CD4-positive, alpha-beta T cell treated with Interleukin-4 for 1 hour (primary cell): ENCODE data around the gene PHF10.

Source experiments
- DNase-seq, 2 donors: peaks; one replicate each; pipeline ENCODE4 v3.0.0-alpha.2; 2020 to 2022

Gene PHF10

DNA sequence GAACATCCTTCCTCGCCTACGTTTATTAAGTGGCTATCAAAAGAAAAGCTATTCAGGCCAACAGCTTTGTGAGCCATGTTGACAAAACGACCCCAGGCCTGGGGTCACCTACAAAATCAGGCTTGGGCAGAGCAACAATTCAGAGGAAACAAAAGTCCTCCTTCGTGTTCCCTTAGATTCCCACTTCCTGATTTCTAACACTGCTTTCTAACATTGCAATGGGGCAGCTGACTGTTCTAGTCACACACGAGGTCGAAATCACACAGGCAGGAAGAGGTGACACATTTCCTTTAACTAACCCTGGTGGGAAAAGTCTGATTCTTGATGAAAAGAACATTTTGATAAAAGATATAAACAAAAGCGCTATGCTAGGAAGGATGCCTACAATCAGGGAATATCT is 54.4 kb downstream of the PHF10 start:
- no peak for DNase-seq

DNA sequence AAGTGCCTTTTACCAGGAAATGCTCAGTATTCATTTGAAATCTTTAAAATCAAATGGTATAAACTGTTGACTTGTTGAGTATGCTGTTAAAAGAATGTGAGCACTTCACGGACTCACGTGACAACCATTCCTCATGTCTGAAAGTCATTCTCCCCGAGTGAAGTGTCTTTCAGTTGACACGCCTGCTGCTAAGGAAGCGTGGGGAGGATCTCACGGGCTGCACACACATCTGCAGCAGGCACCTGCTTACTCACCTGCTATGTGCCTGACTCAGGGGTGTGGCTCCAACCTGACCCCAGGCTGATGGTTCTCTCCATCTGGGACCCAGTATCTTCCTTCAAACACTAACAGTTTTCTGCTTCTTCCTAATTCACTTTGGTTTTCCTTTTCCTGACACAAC is 55.2 kb downstream of the PHF10 start:
- no peak for DNase-seq

DNA sequence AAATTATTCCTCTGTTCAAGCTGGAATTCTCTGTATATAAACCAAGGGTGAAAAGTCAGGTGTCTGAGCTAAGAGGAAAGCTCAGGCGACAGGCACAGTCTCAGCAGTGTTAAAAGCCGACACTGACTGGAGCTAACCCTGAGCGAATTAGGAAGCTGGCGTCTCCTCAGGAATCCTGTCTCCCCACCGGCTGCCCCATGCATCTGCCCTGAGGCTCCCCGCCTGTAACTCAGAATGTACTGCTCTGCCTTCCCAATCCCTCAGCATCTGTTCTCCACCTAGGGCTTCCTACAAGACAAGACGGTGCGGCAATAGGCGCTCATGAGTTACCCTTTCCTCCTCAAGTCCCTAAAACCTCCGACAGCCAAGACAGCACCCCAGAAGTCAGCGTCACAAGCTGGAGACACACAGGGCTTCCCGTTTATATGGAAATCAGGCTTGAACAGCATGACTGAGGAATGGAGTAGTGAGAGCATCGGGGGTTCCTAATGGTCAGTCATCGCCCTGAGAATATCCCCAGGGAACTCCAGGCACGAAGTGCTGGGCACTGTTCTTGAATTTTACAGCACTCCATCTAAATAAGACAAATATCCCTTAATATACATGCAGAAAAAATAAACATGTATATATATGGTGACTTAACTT is 56.0 kb downstream of the PHF10 start:
- DNase-seq, result no peak

DNA sequence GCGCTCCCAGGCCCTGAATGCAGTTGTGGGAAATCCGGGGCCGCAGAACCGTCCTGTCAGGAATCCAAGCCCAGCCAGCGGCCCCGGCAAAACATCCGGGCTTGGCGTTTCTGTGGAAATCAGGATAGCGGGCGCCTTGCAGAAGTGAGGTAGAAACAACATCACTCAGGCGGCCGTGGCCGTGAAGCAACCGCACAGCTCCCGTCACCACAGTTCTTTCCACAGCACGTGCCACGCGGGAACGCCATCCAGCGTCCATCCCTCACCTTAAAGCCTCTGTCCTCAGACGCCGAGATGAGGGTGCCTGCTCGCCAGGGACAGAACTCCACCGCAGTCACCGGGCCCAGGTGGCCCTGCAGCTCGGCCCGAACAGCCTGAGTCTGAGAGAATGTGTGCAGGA is 56.6 kb downstream of the PHF10 start:
- DNase-seq, result no peak

DNA sequence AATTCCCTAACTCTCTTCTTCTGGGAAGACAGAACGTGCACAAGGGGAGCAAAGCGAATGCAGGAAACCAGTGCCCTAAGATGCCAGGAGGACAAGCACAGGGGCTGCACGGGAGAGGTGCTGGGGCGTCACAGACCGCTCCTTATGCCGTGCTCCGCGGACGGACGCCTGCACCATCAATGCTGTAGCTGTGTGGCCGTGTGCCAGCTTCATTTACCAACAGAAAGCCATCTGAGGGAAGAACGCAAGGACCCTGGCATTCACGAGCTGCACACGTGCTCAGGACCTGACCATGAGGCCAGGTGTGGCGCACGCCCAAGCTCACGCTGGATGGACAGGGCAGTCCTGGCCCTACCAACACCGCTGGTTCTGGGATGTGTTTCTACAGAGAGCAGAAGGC is 57.9 kb downstream of the PHF10 start:
- DNase-seq, result no peak

DNA sequence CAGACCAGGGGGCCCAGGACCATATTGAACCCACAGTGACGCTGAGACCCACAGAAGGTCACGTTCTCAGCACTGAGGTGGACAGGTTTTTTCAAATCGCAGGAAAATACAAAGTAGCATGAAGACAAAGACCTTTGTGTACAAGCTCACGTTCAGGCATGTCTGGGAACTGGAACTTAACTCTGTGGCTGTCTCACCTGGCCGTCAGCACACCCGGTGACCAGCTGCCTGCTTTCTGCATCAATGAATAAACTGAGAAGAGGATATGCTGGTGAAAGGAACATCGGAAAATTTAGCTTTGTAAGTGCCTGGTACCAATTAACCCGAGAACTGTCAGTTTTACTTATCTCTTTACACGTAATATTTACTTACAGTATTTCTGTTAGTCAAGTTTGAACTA is 59.0 kb downstream of the PHF10 start:
- DNase-seq, result no peak

DNA sequence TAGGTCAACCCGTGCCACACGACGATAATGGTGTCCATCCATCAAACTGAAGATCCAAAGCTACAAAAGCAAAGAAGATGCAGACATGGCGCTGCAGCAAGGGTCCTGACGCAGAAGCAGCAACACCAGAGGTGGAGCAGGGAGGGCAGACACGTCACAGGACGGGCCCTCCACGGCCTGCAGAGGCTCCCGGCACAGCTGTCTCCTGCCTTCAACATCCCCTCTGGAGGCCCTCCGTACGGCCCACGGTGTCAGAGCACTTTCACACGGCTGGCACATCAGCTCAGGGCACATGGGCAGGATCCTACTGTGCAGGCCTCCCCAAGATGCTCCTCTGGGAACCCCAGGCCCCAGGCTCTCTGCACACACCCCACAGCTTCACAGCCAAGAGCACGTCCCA is 60.1 kb downstream of the PHF10 start:
- no peak for DNase-seq

DNA sequence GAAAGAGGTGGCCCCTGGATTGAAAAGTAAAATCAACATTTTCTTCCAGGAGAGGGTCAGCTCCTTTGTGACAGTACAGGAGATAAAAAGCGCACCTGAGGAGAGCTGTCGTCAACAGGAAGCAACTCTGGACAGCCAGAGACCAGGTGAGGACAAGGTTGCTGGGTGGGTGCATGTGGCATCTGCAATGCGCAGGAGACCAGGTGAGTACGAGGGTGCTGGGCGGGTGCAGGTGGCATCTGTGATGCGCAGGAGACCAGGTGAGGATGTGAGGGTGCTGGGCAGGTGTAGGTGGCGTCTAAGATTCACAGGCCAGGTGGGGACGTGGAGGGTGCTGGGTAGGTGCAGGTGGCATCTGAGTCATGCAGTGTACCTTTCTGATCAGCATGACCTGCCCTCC is 60.8 kb downstream of the PHF10 start:
- no peak for DNase-seq

DNA sequence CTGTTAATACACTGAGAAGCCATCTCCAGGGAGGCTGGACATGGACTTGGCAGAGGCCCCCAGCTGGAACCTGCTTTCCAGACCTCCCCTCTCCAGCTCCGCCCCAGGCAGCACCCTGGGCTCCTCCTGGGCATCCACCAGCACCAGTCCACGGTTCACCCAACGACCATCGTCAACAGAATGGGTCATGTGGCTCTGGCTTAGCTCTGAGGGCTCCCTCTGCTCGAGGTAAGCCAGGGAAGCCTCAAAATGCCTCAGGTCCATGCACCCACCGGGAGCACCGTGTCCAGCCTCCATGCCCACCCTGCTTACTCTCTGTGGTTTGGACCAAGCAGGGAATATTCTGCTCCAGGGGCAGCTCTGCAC is 62.9 kb downstream of the PHF10 start:
- no peak for DNase-seq

DNA sequence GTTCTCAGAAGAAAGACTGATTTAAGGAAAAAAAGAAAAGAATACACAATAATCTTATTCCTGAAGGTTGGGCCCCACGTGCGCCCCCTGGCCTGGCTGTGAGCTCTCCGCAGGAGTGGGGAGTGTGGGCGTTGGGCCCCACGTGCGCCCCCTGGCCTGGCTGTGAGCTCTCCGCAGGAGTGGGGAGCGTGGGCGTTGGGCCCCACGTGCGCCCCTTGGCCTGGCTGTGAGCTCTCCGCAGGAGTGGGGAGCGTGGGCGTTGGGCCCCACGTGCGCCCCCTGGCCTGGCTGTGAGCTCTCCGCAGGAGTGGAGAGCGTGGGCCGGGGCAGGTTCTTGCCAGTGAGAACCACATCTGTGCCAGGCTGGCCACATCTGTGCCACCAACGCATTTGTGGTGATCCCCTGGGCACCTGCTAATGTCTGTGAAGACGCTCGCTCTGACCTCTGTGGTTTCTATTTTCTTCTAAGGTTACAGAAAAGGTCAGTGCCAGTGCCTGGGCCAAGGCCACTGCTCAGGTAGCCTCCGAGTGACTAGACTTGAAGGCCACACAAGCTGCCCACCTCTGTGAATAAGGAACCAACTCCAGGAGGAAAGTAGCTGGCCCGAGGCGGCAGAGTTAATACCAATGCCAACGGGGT is 63.4 kb downstream of the PHF10 start:
- DNase-seq, result no peak

DNA sequence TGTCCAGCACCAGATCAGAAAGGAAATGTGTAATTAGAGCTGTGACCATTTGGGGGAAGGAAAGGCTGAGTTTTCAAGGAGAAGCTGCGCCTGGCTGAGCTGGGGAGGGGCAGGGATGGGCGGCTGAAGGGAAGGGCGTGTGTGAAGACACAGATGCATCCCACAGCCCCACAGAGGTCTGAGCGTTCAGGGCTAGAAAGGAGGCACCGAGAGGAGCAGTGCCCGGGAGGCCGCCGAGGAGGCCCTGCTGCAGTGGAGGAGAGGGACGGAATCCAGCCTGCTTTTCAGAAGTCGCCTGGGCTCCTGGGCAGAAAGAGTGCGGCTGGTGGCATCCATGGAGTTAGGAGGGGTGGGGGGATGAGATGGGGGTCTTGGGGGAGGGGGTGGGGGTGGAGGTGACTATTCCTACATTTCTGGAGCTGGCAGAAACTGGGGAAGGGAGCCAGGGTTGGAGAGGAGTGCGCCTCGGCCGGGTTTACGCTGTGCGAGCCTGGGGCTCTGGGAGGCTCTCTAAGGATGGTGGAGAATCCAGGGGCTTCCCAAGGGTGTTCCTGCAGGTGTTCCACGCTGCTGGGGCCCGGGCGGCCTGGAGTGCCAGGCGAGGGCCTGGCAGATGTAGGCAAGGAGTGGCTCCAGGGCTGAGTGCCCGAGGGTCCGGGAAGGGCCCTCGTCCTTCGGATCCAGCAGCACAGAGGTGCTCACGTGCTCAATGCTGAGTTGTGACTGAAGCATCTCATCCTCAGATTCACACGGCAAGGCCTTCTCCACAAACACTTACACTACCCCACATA is 64.3 kb downstream of the PHF10 start:
- DNase-seq, result no peak

DNA sequence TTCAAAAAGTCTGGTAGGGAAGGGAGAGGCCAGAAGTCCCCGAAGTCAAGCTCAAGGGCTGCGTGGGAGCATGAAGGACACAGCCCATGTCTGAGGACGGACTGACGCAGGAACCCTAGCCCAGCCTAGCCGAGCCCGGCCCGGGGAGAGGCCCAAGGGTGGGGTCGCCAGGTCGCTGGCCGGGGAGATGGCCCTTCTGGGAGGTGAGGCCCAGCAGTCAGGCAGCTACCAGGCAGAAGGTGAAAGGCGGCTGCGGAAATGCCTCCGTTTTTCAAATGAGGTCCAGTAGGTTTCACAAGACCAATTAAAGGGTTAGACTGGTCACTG is 67.1 kb downstream of the PHF10 start:
- no peak for DNase-seq

DNA sequence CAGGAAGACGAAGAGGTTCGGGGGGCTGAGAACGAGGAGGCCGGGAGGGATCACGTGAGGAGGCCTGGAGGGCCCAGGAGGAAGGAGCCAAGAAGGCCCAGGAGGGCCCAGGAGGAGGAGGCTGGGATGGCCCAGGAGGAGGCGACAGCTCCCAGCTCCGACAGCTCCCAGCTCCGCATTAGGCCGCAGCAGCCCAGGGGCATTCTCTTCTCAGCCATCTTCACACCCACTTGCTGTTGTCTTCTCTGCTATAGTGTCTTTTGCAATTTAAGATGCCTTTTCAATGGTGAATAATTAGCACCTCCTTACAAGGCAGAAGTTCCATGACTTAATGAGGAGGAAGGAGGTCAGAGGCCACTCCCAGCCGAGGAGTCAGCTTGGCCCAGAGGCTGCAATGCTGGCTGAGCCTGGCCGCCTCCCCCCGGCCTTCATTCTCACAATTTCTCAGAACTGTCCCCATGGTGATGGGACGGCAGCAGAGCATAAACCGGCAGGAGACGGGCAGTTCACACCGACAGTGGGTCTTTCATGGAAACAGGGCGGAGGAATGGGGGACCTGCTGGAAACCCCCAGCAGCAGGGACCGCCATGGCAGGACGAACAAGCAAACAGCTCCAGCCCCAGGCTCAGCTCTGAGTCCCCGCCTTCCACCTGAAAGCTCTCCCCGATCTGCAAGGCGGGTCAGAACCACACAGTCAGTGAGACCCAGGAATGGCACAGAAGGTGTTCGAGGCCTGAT is 67.6 kb downstream of the PHF10 start:
- DNase-seq, result no peak

DNA sequence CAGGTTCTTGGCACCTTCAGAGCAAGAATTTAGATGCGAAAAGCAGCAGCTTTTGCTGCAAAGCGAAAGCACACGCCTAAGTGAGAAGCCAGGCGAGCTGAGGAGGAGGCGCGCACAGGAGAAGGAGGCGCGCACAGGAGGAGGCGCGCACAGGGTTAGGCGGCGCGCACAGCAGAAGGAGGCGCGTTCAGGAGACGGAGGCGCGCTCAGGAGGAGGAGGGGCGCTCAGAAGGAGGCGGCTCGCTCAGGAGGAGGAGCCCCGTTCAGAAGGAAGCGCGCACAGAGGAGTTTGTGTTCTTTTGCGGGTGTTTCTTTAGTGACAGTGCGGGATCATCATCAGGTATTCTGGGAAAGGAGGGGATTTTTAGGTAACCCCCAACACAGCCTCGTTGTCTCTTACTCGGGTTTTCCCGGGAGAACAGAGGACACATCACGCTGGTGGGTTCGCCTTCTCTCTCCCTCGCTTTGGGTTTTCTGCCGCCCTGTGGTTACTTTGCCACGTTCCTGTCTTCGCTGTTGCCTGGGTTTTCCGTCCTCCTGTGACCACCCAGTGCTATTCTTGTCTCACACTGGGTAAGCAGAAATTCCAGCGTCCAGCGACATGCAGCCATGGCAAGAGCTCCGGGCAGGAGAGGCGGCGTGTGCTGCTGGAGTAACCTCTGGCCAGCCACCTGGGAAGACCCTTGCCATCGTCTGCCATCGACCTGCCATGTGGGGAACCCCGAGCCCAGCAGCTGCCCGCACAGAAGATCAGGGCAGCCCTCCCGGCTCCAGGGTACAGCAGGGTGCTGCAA is 69.5 kb downstream of the PHF10 start:
- peak; percentile 2 to 78 for DNase-seq
